Measurements from ENCODE around the gene TECTA.

The TECTA gene

GRCh38 chr11:121100943-121101342, at the start of gene TECTA:
Gene TECTA (plus strand): TSS chr11:121101243. CDS start chr11:121102666, 1,423 bp downstream.
- no peak for DNase-seq (ENCODE audit: low read depth)

- no peak for DNase-seq (ENCODE audit: low read depth)
Measured at GRCh38 chr11:121053244-121053643, 47.8 kb upstream of the TECTA start.

- DNase-seq (ENCODE audit: low read depth) = no peak
Measured at GRCh38 chr11:121054266-121054665, 46.8 kb upstream of the TECTA start.

- DNase-seq (ENCODE audit: low read depth) = no peak
Measured at GRCh38 chr11:121055076-121055475, 46.0 kb upstream of the TECTA start.

GRCh38 chr11:121057922-121058321, 43.1 kb upstream of the TECTA start:
- DNase-seq (ENCODE audit: low read depth) = no peak

- DNase-seq (ENCODE audit: low read depth) = no peak
Measured at GRCh38 chr11:121058941-121059340, 42.1 kb upstream of the TECTA start.

- DNase-seq (ENCODE audit: low read depth) = no peak
Measured at GRCh38 chr11:121059605-121060004, 41.4 kb upstream of the TECTA start.

GRCh38 chr11:121063728-121064127, 37.3 kb upstream of the TECTA start:
- DNase-seq (ENCODE audit: low read depth) = no peak

- DNase-seq (ENCODE audit: low read depth) = no peak
Measured at GRCh38 chr11:121066623-121067022, 34.4 kb upstream of the TECTA start.

- DNase-seq (ENCODE audit: low read depth) = no peak
Measured at GRCh38 chr11:121067026-121067425, 34.0 kb upstream of the TECTA start.

GRCh38 chr11:121067453-121067852, 33.6 kb upstream of the TECTA start:
- no peak for DNase-seq (ENCODE audit: low read depth)

GRCh38 chr11:121067962-121068647, 32.9 kb upstream of the TECTA start:
- DNase-seq (ENCODE audit: low read depth) = no peak

GRCh38 chr11:121068787-121069186, 32.3 kb upstream of the TECTA start:
- no peak for DNase-seq (ENCODE audit: low read depth)

GRCh38 chr11:121070951-121071845, 29.8 kb upstream of the TECTA start:
- no peak for DNase-seq (ENCODE audit: low read depth)

GRCh38 chr11:121071846-121072450, 29.1 kb upstream of the TECTA start:
- no peak for DNase-seq (ENCODE audit: low read depth)

GRCh38 chr11:121081321-121081720, 19.7 kb upstream of the TECTA start:
- DNase-seq (ENCODE audit: low read depth) = no peak

GRCh38 chr11:121082219-121082618, 18.8 kb upstream of the TECTA start:
- DNase-seq (ENCODE audit: low read depth) = no peak

- DNase-seq (ENCODE audit: low read depth) = no peak
Measured at GRCh38 chr11:121082670-121083069, 18.4 kb upstream of the TECTA start.

- DNase-seq (ENCODE audit: low read depth) = no peak
Measured at GRCh38 chr11:121086866-121087265, 14.2 kb upstream of the TECTA start.

GRCh38 chr11:121089566-121089965, 11.5 kb upstream of the TECTA start:
- DNase-seq (ENCODE audit: low read depth) = no peak

GRCh38 chr11:121090145-121090721, 10.8 kb upstream of the TECTA start:
- no peak for DNase-seq (ENCODE audit: low read depth)

GRCh38 chr11:121091492-121092152, 9.4 kb upstream of the TECTA start:
- DNase-seq (ENCODE audit: low read depth) = no peak

All from activated gamma-delta T cell treated with anti-CD3 and anti-CD28 coated beads, Interleukin-2, amount 50 U/mL, for 16 hours (primary cell).